Ovary (tissue), 3 donors: ENCODE measurements around the gene JAM3.

Source experiments
- CTCF ChIP-seq, 3 donors: fragments of 450-650 bp in 2 of 3; fragments of 200-600 bp in 1 of 3; IDR thresholded peaks; one replicate each; pipeline versions ENCODE4 v1.5.1 to v1.8.0; 2016 to 2022; ENCODE audit warnings: antibody characterized with exemption in 3 of 3, mild to moderate bottlenecking in 1 of 3
- EP300 ChIP-seq: sonication (generic); formaldehyde crosslinking; IDR thresholded peaks from one replicate; pipeline ENCODE4 v1.6.1; 2017; ENCODE audit warnings: antibody characterized with exemption
- POLR2A ChIP-seq: fragments of 450-650 bp; IDR thresholded peaks from one replicate; pipeline ENCODE4 v1.6.1; 2017; ENCODE audit warnings: antibody characterized with exemption, mild to moderate bottlenecking, moderate library complexity
- donor health status: DM: no; HTN: no; CAD: no.

GRCh38 chr11:134019500-134019899 is 49.4 kb upstream of the JAM3 start:
- TF ChIP-seq CTCF (IDR thresholded peaks at IDR 0.05) = no peak
- TF ChIP-seq POLR2A = no peak
- TF ChIP-seq EP300 = no peak
